ENCODE measurements around the gene SPTBN5. TPM values are rescaled to one million over a fixed set of nuclear protein-coding genes. Genes with fewer than 3 reads are reported as not detected.
A peak's percentile ranks its signal among the peaks of the same experiment; 100 is the strongest.

Gene SPTBN5
- total RNA-seq, 4 donors from 2014 or later, result 0.40 to 2.5 (median 1.8) TPM

- H3K4me3 ChIP-seq (replicated peaks in 1 of 3), result no peak overlapping the region
- no peaks in the 10 kb centered on the region for H3K27me3 ChIP-seq
- peaks cover 63 to 66% of the 10 kb centered on the region in 2 donors for H3K4me1 ChIP-seq
- DNase-seq, result peak; percentile 55 to 58
- WGBS, 2 donors, result 58 to 86% methylated on average over 2 of the region's 2 CpGs
- H3K36me3 ChIP-seq, result no peaks in the 10 kb centered on the region
- peak overlapping the region; percentile 70 to 79 (median 79) for H3K27ac ChIP-seq
- TF ChIP-seq CTCF (IDR thresholded peaks at IDR 0.05) (no peak), POLR2A (IDR thresholded peaks at IDR 0.05) (no peak)
- intact Hi-C loops (cut with DNase I), result no loop called here
- no peaks in the 10 kb centered on the region for H3K9me3 ChIP-seq
These were observed 89.5 kb downstream of the SPTBN5 start for GRCh38 chr15:41804361-41804760.

GRCh38 chr15:41801850-41802455 lies 91.9 kb downstream of the SPTBN5 start:
- intact Hi-C loops (cut with DNase I), result no loop called here
- Histone ChIP-seq H3K4me1 (peaks cover 83 to 87% of the 10 kb centered on the region in 2 donors), H3K4me3 (replicated peaks in 1 of 3) (no peak overlapping the region), H3K9me3 (no peaks in the 10 kb centered on the region), H3K27ac (peak overlapping the region; percentile 38 to 79 (median 42)), H3K27me3 (no peaks in the 10 kb centered on the region), H3K36me3 (no peaks in the 10 kb centered on the region)
- 85 to 88% methylated on average over 3 of the region's 3 CpGs for WGBS, 2 donors
- DNase-seq, result no peak
- TF ChIP-seq POLR2A (IDR thresholded peaks at IDR 0.05) (no peak), CTCF (IDR thresholded peaks at IDR 0.05) (no peak)

- peak overlapping the region; percentile 42 to 73 (median 48) for H3K27ac ChIP-seq
- DNase-seq, result peak; percentile 67
- intact Hi-C loops (cut with DNase I), result no loop called here
- H3K9me3 ChIP-seq, result no peaks in the 10 kb centered on the region
- no peaks in the 10 kb centered on the region for H3K36me3 ChIP-seq
- TF ChIP-seq CTCF (IDR thresholded peaks at IDR 0.05) (no peak), POLR2A (IDR thresholded peaks at IDR 0.05) (no peak)
- H3K4me1 ChIP-seq, result peaks cover 83 to 87% of the 10 kb centered on the region in 2 donors
- H3K4me3 ChIP-seq (replicated peaks in 1 of 3), result no peak overlapping the region
- H3K27me3 ChIP-seq, result no peaks in the 10 kb centered on the region
- 25 to 50% methylated on average over 3 of the region's 3 CpGs for WGBS, 2 donors
These were observed 92.7 kb downstream of the SPTBN5 start for GRCh38 chr15:41801185-41801584.

GRCh38 chr15:41799488-41799805 lies 94.4 kb downstream of the SPTBN5 start:
- no peak for DNase-seq
- WGBS, 2 donors, result 40 to 55% methylated on average over 5 of the region's 5 CpGs
- H3K4me3 ChIP-seq (replicated peaks in 1 of 3), result no peak overlapping the region
- TF ChIP-seq POLR2A (IDR thresholded peaks at IDR 0.05) (no peak), CTCF (IDR thresholded peaks at IDR 0.05) (no peak)
- no peaks in the 10 kb centered on the region for H3K9me3 ChIP-seq
- H3K36me3 ChIP-seq, result no peaks in the 10 kb centered on the region
- H3K27ac ChIP-seq, result peak overlapping the region; percentile 63 to 81 (median 73)
- no peaks in the 10 kb centered on the region for H3K27me3 ChIP-seq
- peaks cover 73 to 76% of the 10 kb centered on the region in 2 donors for H3K4me1 ChIP-seq
- intact Hi-C loops (cut with DNase I), result no loop called here

- peak; percentile 88 to 89 for DNase-seq
- no peak overlapping the region for H3K4me3 ChIP-seq (replicated peaks in 1 of 3)
- H3K36me3 ChIP-seq, result no peaks in the 10 kb centered on the region
- H3K27me3 ChIP-seq, result no peaks in the 10 kb centered on the region
- 37 to 46% methylated on average over 9 of the region's 9 CpGs for WGBS, 2 donors
- H3K9me3 ChIP-seq, result no peaks in the 10 kb centered on the region
- intact Hi-C loops (cut with DNase I), result no loop called here
- TF ChIP-seq CTCF (IDR thresholded peaks at IDR 0.05), result peak in 1 of 6 experiments; percentile 6
- TF ChIP-seq POLR2A (IDR thresholded peaks at IDR 0.05), result no peak
- H3K27ac ChIP-seq, result peak overlapping the region; percentile 72 to 81 (median 73)
- peaks cover 67 to 70% of the 10 kb centered on the region in 2 donors for H3K4me1 ChIP-seq
These were observed 95.0 kb downstream of the SPTBN5 start for GRCh38 chr15:41798607-41799487.
